ENCODE results near the gene SLC44A3. TPM values are rescaled to one million over a fixed set of nuclear protein-coding genes. Genes with fewer than 3 reads are reported as not detected.
"Not testable (repeated sequence)": the region's sequence is repeated elsewhere in the genome, so short reads cannot be mapped to it uniquely, and the experiment has no call there.

SLC44A3 gene
- total RNA-seq, 1 donor from 2014 or later = 2.7 TPM

DNA sequence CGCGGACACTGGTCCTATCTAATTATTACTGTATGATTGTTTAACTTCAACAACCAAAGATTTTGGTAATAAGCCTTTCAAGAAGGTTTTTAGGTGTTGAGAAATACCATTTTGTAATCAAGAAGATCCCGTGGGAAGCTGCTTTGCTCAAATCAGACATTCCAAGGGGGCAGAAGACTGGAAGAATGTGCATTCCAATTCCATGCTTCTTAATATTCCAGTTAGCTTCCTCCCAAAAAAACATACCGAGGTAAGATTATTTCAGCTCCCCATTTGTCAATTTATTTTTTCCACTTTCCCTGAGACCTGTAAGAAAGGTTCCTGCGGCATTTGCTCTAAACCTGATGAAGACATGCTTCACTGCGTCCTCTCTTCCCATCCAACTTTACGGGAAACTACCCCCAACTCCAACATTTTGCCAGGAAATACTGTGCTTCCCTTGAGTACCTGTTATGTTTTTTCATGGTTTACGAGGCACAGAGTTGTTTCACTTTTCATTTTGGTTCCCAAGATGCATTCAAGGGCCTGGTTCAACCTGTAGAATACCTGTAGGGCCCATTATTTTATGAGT, 102.7 kb downstream of the SLC44A3 start:
- intact Hi-C loops (cut with DNase I) = no loop called here
- DNase-seq (ENCODE audit: low spot score) = no peak

- intact Hi-C loops (cut with DNase I) = loop anchor here (5.0 kb wide), 1 partner anchor 97 kb away; no protein-coding TSS in a partner anchor
- DNase-seq (ENCODE audit: low spot score) = no peak
Measured at GRCh38 chr1:94925004-94925403, 104.8 kb downstream of the SLC44A3 start.

DNA sequence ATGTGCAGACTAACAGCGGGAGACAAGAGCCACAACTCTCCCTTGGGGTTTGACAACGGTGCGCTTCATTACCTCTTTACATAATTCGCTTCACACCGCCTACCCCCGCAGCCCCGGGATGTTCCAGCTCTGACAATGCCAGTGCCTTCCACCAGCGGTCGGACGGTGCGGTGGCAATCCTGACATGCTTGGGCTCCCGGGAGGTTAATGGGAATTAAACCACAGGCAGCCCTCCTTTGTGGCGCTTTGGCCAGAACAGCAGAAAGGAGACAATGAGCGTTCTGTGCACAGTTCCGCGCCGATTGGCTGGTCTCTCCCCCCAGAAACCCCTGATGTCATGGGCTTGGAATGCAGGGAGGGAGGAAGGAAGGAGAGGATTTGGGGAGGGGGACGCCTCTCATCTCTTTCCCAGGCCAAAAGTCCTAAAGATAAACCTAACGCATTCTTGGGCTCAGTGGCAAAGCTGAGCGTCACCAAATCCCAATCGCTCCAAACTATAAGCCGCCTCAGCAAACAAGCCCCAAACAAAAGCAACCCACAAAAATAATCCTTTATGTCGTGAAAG, 105.5 kb downstream of the SLC44A3 start:
- intact Hi-C loops (cut with DNase I) = loop anchor here (2.0 to 5.0 kb wide), 3 partner anchors 29 to 97 kb away; no protein-coding TSS in a partner anchor

DNA sequence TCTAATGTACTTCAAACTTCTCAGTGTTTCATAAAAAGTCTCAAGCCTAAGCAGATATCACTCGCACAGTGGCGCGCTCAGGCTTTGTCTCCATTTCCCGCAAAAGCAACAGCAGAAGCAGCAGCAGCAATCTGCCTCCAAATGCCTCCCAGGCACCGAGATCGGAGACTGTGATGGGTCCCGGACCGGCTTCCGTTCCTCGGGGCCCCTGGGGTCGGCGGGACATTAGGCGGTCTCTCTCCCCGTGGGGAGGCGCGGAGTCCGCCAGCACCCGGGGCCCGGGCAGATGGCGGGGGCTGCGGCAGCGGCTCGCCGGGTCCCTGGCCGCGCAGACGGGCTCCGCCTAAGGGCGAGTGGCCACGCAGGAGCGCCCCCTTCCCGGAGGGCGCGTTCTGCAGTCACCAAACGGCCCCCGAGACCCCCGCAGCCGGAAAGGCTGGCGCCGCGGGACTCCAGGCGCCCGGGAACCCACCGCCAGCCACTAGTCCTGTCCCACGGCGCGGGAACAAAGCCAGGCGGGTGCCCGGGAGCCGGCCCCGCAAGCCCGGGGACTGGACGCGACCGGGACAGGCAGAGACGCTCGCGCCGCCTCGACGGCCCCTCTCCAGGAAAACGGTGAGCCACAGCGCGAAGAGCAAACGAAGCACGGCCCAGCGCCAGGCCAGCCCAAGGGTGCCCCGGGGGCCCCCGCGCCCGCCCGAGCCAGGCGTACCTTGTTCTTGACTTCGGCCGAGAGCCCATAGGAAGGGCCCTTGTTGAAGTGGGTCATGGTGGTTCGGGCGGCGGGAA, 106.2 kb downstream of the SLC44A3 start:
- intact Hi-C loops (cut with DNase I) = loop anchor here (2.0 to 5.0 kb wide), 3 partner anchors 28 to 96 kb away; no protein-coding TSS in a partner anchor
- DNase-seq (ENCODE audit: low spot score) = peak; percentile 80

More for the DNA sequence above, 105.5 kb downstream of the SLC44A3 start:
- DNase-seq (ENCODE audit: low spot score) = peak; percentile 84

DNA sequence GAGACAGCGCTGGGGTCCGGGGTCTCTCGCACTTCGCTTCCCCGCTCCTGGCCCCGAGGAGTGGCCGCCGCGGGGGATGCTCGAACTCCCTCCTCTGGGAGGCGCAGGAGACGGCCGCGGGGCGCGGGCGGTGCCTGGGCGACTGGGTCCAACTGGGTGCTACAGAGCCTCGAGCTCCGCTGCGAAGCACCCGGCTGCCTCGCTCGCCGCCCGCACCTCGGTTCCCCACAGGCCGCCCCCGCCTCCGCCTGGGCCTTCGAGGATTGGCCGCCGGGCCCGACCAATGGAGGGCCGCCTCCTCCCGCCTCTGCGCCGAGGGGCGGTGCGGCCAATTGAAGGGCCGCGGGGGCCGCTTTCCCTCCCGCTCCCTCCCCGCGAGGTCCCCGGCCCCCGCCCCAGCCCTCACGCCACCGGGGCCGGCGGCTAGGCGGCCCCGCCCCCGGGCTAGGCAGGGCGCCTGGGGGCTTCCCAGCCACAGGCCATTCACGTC, 106.8 kb downstream of the SLC44A3 start, which contains the start of gene CNN3:
Gene CNN3 (minus strand): TSS at position 196 of the 490 bp plus-strand sequence. CDS start 216 bp downstream, outside the sequence.
- peak; percentile 93 for DNase-seq (ENCODE audit: low spot score)
- intact Hi-C loops (cut with DNase I) = loop anchor here (1.0 to 5.0 kb wide), 4 partner anchors 28 to 95 kb away; no protein-coding TSS in a partner anchor

DNA sequence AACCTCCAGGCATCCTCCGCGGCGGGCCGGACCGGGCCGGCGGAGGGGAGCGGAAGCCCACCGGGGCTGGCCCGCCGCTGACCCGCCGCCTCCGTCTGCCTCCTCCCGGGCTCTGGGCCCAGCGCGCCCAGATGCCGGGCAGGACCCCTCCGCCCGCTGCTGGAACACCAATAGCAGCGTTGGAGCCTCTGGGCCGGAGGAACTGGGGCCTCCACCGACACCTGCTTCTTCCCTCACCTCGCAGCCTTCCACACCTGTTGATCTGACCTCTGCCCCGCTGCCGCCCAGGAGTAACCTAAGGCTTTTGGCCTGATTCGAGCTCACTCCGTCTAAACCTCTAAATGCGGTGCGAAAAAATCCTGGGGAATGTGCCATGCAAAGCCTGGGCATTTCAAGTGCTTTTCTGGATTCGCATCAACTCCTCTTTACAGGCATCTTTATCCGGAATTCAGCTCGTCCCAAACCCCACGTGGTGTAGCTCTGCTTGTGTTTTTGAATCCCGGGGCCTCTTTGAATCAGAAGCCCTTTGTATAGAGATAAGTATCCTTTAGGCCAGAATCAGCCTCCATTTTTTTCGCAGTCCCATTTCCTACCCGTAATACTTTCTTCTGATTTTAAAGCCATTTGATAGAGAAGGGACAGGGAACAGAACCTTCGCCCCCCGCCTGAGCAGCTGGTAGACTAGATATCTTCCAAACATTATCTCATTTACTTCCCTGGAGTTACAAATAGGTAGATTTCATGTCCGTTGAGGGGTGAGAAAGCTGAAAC, 107.4 kb downstream of the SLC44A3 start:
- intact Hi-C loops (cut with DNase I) = loop anchor here (1.0 to 5.0 kb wide), 5 partner anchors 27 to 113 kb away; no protein-coding TSS in a partner anchor
- no peak for DNase-seq (ENCODE audit: low spot score)

DNA sequence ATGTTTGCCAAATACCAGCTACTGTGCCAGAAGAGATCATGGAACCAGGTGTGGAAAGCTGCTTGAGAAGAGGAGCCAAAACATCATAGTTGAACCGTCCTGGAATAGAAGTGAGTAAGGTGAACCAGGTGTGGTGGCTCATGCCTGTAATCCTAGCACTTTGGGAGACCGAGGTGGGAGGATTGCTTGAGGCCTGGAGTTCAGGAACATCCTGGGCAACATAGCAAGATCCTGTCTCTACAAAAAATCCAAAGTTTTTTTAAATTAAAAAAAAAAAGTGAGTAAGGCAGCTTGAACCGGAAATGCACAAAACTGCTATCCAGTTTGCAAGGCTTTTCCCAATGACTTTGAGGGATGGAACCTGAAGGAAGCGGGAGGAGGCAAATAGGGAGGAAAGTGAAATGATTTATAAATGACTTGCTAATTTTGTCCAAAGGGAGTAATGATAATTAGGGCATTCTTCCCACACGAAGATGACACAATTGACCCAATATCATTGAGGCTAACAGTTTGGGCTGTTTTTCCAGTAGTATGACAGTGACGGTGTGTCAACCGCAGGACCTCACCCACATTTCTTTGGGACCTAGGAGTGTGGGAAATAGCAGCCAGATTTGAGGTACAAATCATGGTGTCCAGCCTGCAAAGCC, 108.3 kb downstream of the SLC44A3 start:
- no peak for DNase-seq (ENCODE audit: low spot score)
- intact Hi-C loops (cut with DNase I) = loop anchor here (2.0 to 5.0 kb wide), 2 partner anchors 94 to 112 kb away; no protein-coding TSS in a partner anchor

DNA sequence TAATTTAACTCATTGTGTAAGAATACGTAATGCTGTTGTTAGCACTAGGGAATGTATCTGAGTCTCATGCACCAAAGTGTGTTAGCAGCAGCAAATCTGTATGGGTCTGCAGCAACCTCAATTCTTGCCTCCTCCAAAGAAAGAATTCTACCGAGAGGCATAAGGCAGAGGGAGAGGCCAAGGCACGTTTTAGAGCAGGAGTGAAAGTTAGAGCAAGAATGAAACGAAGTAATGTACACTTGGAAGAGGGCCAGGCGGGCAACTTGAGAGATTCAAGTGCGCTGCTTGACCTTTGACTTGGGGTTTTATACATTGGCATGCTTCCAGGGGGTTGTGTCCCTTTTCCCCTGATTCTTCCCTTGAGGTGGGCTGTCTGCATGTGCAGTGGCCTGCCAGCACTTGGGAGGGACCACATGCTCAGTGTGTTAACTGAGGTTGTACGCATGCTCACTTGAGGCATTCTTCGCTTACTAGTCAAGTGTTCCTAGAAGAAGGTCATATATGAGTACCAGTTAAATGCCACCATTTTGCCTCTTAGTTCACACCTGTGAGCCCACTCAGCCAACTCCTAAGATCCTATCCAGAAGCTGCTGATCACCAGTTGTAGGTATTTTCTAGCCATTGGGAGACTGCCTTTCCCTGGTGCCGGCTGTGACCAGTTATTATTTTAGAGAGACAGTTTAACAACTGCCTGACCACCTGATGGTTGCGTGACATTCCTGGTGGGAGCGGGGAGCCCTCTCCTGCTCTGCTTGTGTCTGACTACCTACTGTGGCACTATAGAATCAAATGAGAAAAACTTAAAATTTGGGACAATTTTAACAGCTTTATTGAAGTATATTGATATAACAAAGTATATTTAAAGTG, 109.4 kb downstream of the SLC44A3 start:
- intact Hi-C loops (cut with DNase I) = loop anchor here (2.0 to 5.0 kb wide), 2 partner anchors 93 to 111 kb away; no protein-coding TSS in a partner anchor
- no peak for DNase-seq (ENCODE audit: low spot score)

GRCh38 chr1:94931254-94931841, 111.2 kb downstream of the SLC44A3 start:
- intact Hi-C loops (cut with DNase I) = no loop called here
- no peak for DNase-seq (ENCODE audit: low spot score)

- intact Hi-C loops (cut with DNase I) = no loop called here
- DNase-seq (ENCODE audit: low spot score) = no peak
Measured at GRCh38 chr1:94934551-94934950, 114.4 kb downstream of the SLC44A3 start.

GRCh38 chr1:94935034-94935433, 114.9 kb downstream of the SLC44A3 start:
- no peak for DNase-seq (ENCODE audit: low spot score)
- intact Hi-C loops (cut with DNase I) = no loop called here

DNA sequence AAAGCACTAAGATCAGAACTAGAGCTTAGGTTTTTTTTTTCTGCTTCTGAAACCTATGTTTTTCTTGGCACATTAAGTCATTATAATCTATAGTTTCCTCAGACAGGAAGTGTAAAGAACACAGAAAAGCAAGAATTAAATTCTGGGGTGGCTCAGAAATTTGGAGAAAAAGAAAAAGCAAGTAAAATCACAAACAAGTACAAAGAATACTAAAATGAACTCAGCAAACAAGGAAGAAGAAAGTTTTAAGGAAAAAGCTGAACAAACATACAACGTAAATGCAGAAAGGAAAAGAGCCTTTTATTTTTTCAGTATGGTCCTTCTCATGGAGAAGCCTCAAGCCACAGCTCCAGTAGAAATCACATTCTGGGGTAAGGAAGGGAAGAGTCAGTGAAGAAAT, 115.3 kb downstream of the SLC44A3 start:
- DNase-seq (ENCODE audit: low spot score) = no peak
- intact Hi-C loops (cut with DNase I) = no loop called here

DNA sequence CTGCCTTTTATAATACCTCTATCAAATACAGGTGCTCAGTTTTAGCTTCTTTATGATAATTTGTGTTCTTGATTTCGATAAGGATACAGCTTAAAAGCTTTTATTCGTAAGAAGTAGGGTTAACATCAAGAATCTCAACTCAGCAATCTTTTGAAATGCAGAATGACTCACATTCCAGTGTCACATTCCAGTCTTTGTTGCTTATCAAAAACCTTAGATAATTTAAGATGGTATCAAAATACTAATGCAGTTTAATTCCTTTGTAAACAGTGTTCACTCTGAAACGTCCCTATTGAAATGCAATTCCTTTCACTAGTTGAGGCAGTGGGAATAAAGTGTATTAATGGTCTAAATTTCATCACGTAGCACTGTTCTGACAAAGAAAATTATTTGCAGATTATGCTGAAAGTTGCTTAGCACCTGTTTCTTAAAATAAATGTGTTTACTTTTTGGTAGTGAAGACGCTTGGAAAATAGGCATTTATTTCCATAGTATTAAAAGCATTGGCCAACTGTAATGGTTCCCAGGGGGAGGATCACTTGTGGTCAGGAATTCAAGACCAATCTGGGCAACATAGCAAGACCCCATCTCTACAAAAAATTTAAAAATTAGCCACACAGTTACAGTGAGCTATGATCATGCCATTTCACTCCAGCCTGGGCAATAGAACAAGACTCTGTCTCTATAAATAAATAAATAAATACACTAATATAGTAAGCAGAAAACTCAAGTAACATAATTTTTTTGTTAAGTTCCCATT, 116.9 kb downstream of the SLC44A3 start:
- intact Hi-C loops (cut with DNase I) = no loop called here
- DNase-seq (ENCODE audit: low spot score) = no peak

- intact Hi-C loops (cut with DNase I) = no loop called here
- DNase-seq (ENCODE audit: low spot score) = no peak
Measured at GRCh38 chr1:94937820-94938219, 117.7 kb downstream of the SLC44A3 start.

- intact Hi-C loops (cut with DNase I) = no loop called here
- no peak for DNase-seq (ENCODE audit: low spot score)
Measured at GRCh38 chr1:94940738-94941137, 120.6 kb downstream of the SLC44A3 start.

GRCh38 chr1:94941480-94941879, 121.3 kb downstream of the SLC44A3 start:
- DNase-seq (ENCODE audit: low spot score); intact Hi-C loops (cut with DNase I): not testable (repeated sequence)

All from cardiac septum (tissue), 1 donor.